SU-DHL-6 (cell line): ENCODE measurements around the gene TM2D3.

Experiments used
- H2AFZ ChIP-seq: fragments of 200-600 bp; sonication (generic); 2 replicates; pipeline ENCODE4 v1.6.1; 2014; ENCODE audit warnings: low read depth, mild to moderate bottlenecking, moderate library complexity, mixed read lengths, antibody characterized with exemption, low read length; ENCODE audit not compliant: severe bottlenecking
- H3F3A ChIP-seq: fragments of 200-600 bp; shearing (Covaris generic); 2 replicates; pipeline ENCODE4 v1.6.0; 2016; ENCODE audit warnings: antibody characterized with exemption, mild to moderate bottlenecking; ENCODE audit not compliant: insufficient read depth
- H3K27ac ChIP-seq: fragments of 200-600 bp; sonication (generic); 2 replicates; pipeline ENCODE4 v1.5.1; 2016; ENCODE audit warnings: low read depth, mild to moderate bottlenecking, low read length, moderate library complexity, mixed read lengths
- H3K27me3 ChIP-seq: fragments of 200-600 bp; sonication (generic), shearing (Covaris generic); 2 replicates; pipeline ENCODE4 v1.6.0; 2014; ENCODE audit warnings: mild to moderate bottlenecking, low read length
- H3K36me3 ChIP-seq: fragments of 200-600 bp; sonication (generic); 2 replicates; pipeline ENCODE4 v1.6.1; 2014; ENCODE audit warnings: mild to moderate bottlenecking, low read length, mixed read lengths
- H3K4me2 ChIP-seq: fragments of 300-600, 200-600 bp; shearing (Covaris generic), sonication (generic); 2 replicates; pipeline ENCODE4 v1.6.0; 2014; ENCODE audit warnings: low read length, low read depth, mild to moderate bottlenecking; ENCODE audit not compliant: poor library complexity, severe bottlenecking
- H3K4me3 ChIP-seq: fragments of 200-600 bp; sonication (generic); 2 replicates; pipeline ENCODE4 v1.5.1; 2014; ENCODE audit warnings: antibody characterized with exemption, low read length, mild to moderate bottlenecking, mixed read lengths; ENCODE audit not compliant: insufficient read depth, poor library complexity, severe bottlenecking
- H3K79me2 ChIP-seq: fragments of 200-600 bp; sonication (generic); 2 replicates; pipeline ENCODE4 v1.6.1; 2014; ENCODE audit warnings: mild to moderate bottlenecking, low read length, moderate library complexity; ENCODE audit not compliant: insufficient read depth
- H3K9ac ChIP-seq: fragments of 200-600 bp; sonication (generic); 2 replicates; pipeline ENCODE4 v1.7.0; 2014; ENCODE audit warnings: mild to moderate bottlenecking, low read length
- H3K9me2 ChIP-seq: fragments of 200-600 bp; sonication (generic); replicated peaks from 2 replicates; pipeline ENCODE4 v1.6.1; 2014; ENCODE audit warnings: low read length; ENCODE audit not compliant: insufficient read depth
- H3K9me3 ChIP-seq: fragments of 200-600 bp; sonication (generic); 2 replicates; pipeline ENCODE4 v1.6.1; 2014; ENCODE audit warnings: low read length, mixed read lengths; ENCODE audit not compliant: insufficient read depth
- H4K20me1 ChIP-seq: fragments of 200-600 bp; sonication (generic); 2 replicates; pipeline ENCODE4 v1.6.1; 2014; ENCODE audit warnings: low read depth, mild to moderate bottlenecking, antibody characterized with exemption, low read length, moderate library complexity, mixed read lengths
- EZH2phosphoT487 ChIP-seq: fragments of 200-600 bp; sonication (generic), shearing (Covaris generic); conservative IDR thresholded peaks from 2 replicates; pipeline ENCODE4 v1.6.1; 2018; ENCODE audit warnings: mild to moderate bottlenecking, antibody characterized with exemption, low read length, moderate library complexity, mixed read lengths
- TF ChIP-seq, protein P1 (sequence below): fragments of 200-600 bp; sonication (generic); IDR thresholded peaks from one replicate; pipeline ENCODE4 v1.5.1; 2017; ENCODE audit warnings: antibody characterized with exemption, mild to moderate bottlenecking, low read length, moderate library complexity; ENCODE audit not compliant: insufficient read depth, poor library complexity, severe bottlenecking

The TM2D3 gene

DNA sequence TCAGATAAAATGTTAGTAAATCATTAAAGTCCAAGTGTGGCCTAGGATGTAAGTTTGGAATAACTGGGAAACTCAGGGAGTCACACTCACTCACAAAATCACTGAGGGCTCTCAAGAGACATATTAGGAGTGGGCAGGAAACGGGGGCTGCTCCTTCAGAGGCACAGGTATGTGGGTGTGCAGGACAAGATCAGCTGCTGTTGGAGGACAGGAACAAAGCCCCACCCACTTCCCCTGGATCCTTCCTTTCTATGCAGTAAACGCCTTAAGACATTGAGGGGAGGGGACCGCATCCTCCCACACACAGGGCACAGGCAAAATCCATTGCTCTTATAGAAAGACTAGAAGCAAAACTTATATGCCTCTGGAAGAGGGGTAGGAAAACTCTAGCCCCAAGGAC is 30.2 kb downstream of the TM2D3 start:
- no peaks in the 10 kb centered on the region for H3K36me3 ChIP-seq
- no peak overlapping the region for H3K27ac ChIP-seq
- H2AFZ ChIP-seq = no peak overlapping the region
- H4K20me1 ChIP-seq = no peaks in the 10 kb centered on the region
- H3K9me2 ChIP-seq = no peaks in the 10 kb centered on the region
- H3K79me2 ChIP-seq = no peaks in the 10 kb centered on the region
- H3K4me2 ChIP-seq = no peak overlapping the region
- no peak overlapping the region for H3K9ac ChIP-seq
- no peaks in the 10 kb centered on the region for H3K9me3 ChIP-seq
- TF ChIP-seq, protein P1, sequence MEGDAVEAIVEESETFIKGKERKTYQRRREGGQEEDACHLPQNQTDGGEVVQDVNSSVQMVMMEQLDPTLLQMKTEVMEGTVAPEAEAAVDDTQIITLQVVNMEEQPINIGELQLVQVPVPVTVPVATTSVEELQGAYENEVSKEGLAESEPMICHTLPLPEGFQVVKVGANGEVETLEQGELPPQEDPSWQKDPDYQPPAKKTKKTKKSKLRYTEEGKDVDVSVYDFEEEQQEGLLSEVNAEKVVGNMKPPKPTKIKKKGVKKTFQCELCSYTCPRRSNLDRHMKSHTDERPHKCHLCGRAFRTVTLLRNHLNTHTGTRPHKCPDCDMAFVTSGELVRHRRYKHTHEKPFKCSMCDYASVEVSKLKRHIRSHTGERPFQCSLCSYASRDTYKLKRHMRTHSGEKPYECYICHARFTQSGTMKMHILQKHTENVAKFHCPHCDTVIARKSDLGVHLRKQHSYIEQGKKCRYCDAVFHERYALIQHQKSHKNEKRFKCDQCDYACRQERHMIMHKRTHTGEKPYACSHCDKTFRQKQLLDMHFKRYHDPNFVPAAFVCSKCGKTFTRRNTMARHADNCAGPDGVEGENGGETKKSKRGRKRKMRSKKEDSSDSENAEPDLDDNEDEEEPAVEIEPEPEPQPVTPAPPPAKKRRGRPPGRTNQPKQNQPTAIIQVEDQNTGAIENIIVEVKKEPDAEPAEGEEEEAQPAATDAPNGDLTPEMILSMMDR = no peak
- TF ChIP-seq EZH2phosphoT487 = no peak
- H3K27me3 ChIP-seq = no peaks in the 10 kb centered on the region
- no peak overlapping the region for H3K4me3 ChIP-seq
- H3F3A ChIP-seq = no peaks in the 10 kb centered on the region

GRCh38 chr15:101620671-101621070 is 31.5 kb downstream of the TM2D3 start:
- H3K4me2 ChIP-seq = no peak overlapping the region
- H3K27ac ChIP-seq = no peak overlapping the region
- TF ChIP-seq EZH2phosphoT487 = no peak
- TF ChIP-seq, protein P1 = no peak
- H2AFZ ChIP-seq = no peak overlapping the region
- H3K9ac ChIP-seq = no peak overlapping the region
- H3K4me3 ChIP-seq = no peak overlapping the region
- H4K20me1 ChIP-seq = no peaks in the 10 kb centered on the region
- no peaks in the 10 kb centered on the region for H3F3A ChIP-seq
- no peaks in the 10 kb centered on the region for H3K79me2 ChIP-seq
- no peaks in the 10 kb centered on the region for H3K9me3 ChIP-seq
- H3K9me2 ChIP-seq = no peaks in the 10 kb centered on the region
- no peaks in the 10 kb centered on the region for H3K27me3 ChIP-seq
- H3K36me3 ChIP-seq = no peaks in the 10 kb centered on the region

GRCh38 chr15:101619615-101619865 is 32.6 kb downstream of the TM2D3 start:
- Histone ChIP-seq H3K79me2 (no peaks in the 10 kb centered on the region), H3K4me2 (no peak overlapping the region), H3K4me3 (no peak overlapping the region), H3K9me2 (no peaks in the 10 kb centered on the region), H3K9me3 (no peaks in the 10 kb centered on the region), H4K20me1 (no peaks in the 10 kb centered on the region), H3K36me3 (no peaks in the 10 kb centered on the region), H3K9ac (no peak overlapping the region), H3F3A (no peaks in the 10 kb centered on the region), H3K27me3 (no peaks in the 10 kb centered on the region), H2AFZ (no peak overlapping the region), H3K27ac (no peak overlapping the region)
- TF ChIP-seq, protein P1 = no peak
- TF ChIP-seq EZH2phosphoT487 = no peak
